ENCODE results near the gene CWC25.

CWC25 gene

DNA sequence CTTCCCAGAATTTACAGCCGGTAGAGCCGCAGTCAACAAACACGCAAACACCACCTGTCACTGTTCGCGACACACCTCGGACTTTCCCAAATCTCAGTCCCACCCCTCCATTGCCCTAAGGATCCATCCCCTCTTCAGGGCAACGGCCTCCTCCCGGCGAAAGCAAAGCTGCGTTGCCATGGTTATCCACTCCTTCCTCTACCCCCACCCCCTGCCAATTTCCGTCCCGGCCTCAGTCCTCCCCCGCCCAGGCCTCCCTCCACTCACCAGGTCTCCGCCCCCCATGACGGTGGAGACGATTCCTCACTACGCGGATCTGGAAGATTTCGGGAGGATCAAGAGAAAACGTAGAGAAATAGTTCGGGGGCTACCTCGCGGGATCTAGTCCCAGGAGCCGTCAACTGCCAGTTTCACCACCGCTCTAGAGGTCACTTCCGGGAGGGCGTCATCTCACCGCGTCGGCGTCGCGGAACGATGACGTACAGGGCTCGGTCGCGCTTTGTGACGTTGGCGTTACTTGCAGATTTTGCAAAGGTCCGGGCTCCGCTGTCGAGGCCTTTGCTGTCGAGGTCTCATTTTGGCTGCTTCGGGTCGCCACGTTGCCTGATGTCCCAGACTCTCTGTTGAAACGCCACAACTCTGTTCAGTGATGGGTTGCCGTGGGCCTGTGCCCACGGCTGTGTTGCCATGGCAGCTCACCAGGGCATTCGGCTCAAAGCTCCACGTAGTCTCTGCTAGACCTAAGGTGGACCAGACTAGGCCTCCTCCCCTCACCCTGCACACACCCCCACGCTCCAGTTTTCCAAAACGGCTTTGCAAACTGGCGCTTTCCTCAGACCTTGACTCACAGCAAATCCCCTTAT, at the start of gene CWC25:
Gene CWC25 (minus strand): TSS at position 423 of the 863 bp plus-strand sequence. CDS start 138 bp downstream, at position 285.
- peak; percentile 88 for DNase-seq (ENCODE audit: low read depth)
- H3K4me3 ChIP-seq (ENCODE audit: control insufficient read depth, low read depth, low read length), result peak within 1 kb of the TSS; percentile 91
- TF ChIP-seq, protein P1, sequence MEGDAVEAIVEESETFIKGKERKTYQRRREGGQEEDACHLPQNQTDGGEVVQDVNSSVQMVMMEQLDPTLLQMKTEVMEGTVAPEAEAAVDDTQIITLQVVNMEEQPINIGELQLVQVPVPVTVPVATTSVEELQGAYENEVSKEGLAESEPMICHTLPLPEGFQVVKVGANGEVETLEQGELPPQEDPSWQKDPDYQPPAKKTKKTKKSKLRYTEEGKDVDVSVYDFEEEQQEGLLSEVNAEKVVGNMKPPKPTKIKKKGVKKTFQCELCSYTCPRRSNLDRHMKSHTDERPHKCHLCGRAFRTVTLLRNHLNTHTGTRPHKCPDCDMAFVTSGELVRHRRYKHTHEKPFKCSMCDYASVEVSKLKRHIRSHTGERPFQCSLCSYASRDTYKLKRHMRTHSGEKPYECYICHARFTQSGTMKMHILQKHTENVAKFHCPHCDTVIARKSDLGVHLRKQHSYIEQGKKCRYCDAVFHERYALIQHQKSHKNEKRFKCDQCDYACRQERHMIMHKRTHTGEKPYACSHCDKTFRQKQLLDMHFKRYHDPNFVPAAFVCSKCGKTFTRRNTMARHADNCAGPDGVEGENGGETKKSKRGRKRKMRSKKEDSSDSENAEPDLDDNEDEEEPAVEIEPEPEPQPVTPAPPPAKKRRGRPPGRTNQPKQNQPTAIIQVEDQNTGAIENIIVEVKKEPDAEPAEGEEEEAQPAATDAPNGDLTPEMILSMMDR (IDR thresholded peaks at IDR 0.05; ENCODE audit: control insufficient read depth, insufficient read depth, low read depth, low read length, missing control alignments), result no peak

DNA sequence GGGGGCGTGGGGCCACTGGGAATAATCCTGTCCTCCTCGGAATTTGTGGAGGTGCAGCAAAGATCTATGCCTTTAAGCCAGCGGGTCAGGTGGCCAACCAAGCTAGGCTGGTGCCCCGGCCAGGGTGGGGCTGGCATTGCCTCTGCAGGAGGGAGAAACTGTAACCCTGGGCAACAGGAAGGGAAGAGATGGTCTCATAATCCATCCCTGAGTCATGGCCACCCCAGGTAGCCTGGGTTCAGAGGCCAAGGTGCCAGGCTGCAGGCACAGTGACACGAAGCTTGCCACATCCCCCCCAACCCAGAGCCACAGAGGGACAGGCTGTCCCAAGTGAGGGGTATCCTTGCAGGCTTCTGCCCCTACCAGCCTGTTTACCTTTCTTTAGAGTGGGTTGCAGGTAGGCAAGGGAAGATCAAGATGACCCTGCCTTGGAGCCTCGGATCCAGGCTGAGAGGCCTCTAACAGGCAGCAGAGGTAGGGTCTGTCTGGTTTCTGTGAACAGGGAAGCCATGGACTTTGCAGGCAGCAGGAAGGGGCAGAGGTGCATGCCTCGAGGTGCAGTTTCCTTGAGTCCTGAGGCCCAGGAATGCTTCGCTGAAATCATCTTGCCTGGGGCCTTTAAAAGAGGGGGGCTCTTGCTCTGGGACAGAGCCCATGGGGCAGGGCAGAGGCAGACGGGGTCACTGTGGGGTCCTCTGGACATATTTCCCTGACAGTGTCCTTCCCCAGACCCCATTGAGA, 48.7 kb upstream of the CWC25 start:
- H3K4me3 ChIP-seq (ENCODE audit: control insufficient read depth, low read depth, low read length), result peak overlapping the region; percentile 3
- no peak for DNase-seq (ENCODE audit: low read depth)

DNA sequence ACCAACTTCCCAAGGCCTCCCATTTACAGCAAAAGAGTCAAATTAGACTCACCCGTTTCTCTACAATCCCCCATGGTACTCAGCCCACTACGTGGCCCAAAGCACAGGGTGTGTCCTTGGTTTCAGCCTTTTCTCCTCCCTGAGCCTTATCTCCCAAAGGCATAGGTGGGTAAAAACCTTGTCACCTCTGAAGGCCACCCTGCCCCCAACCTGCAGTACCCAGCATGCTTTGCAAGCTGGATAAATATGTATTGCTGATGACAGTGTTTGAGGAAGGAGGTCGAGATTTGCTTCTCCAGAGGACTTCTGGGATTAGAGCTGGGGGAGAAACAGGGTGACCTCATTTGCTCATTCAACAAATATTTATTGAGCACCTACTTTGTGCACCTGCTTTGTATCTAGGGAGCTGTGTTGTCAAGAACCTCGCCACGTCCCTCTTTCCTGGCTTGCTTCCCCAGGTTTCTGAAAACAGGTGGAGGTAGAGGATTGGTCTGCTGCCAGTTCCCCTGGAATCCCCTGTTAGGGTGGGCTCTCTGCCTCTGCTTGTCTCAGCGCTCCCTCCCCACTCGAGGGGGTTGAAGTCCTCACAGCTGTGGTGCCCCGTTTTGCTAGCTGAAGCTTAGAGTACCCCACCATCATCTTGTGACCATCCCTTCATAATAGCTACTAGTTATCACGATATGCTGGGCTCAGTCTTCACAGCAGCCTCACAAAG, 47.7 kb upstream of the CWC25 start:
- TF ChIP-seq, protein P1 (IDR thresholded peaks at IDR 0.05; ENCODE audit: control insufficient read depth, insufficient read depth, low read depth, low read length, missing control alignments), result no peak
- H3K4me3 ChIP-seq (ENCODE audit: control insufficient read depth, low read depth, low read length), result peak overlapping the region; percentile 11; the same call in 1 of the 2 replicates
- DNase-seq (ENCODE audit: low read depth), result no peak

More for the DNA sequence above, 48.7 kb upstream of the CWC25 start:
- TF ChIP-seq, protein P1 (IDR thresholded peaks at IDR 0.05; ENCODE audit: control insufficient read depth, insufficient read depth, low read depth, low read length, missing control alignments), result no peak

DNA sequence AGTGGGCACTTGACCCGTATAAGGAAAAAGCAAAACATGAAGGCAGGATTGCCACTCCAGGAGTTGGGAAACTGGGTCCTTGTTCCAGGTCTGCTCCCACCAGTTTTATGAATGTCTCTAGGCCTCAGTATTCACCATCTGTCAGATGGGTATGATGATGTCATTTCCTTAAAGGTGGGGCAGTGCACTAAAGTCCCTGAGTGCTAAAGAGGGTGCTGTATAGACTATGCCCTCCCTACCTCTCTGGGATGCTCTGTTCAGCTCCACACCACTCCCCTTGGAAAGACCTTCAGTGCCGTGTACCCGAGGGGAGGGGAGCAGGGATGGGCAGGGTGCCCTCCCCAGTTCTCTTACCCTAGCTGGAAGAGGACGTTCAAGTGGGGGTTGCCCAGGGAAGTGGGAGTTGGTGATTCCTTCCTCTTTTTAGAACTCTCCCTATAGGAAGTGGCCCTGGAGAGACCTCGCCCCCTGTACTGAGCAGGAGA, 46.9 kb upstream of the CWC25 start:
- TF ChIP-seq, protein P1 (IDR thresholded peaks at IDR 0.05; ENCODE audit: control insufficient read depth, insufficient read depth, low read depth, low read length, missing control alignments), result no peak
- no peak for DNase-seq (ENCODE audit: low read depth)
- H3K4me3 ChIP-seq (ENCODE audit: control insufficient read depth, low read depth, low read length), result peak overlapping the region; percentile 99

DNA sequence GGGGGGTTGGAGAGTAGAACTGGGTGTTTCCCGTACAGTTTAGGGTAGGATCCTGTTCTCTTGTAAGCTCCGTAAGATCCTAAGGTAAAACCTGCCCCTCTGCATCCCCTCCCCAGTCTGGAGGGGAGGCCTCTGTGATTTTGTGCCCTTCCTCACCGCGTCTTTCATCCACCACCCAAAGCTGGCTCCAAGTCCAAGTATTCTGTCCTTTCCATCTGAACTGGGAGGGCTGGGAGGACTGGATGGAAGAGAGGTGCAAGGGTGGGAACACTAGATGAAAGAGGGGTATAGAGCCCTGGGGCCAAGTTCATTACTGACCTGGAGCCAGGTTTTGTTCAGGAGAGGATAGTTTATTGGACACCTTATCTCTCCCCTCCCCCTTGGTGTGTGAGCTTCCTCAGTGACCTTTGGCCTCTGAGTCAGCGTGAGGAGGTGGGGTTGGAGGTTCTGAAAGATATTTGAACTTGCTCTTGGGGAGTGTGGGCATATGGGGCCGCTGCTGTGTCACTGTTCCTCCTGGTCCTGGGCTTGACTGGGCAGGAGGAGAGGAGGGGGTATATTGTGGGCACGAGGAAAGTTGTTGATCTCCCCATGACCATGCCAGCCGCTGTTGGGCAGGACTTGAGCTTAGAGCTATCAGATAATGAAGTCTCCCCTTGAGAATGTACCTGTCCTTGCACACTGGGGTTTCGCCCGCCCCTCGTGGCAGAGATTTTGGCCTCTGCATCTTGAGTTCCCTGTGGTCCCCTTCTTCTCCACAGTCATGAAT, 46.3 kb upstream of the CWC25 start:
- peak overlapping the region; percentile 99 for H3K4me3 ChIP-seq (ENCODE audit: control insufficient read depth, low read depth, low read length)
- TF ChIP-seq, protein P1 (IDR thresholded peaks at IDR 0.05; ENCODE audit: control insufficient read depth, insufficient read depth, low read depth, low read length, missing control alignments), result no peak

More for the DNA sequence above, 46.3 kb upstream of the CWC25 start:
- no peak for DNase-seq (ENCODE audit: low read depth)
